ENCODE measurements around the gene UGT1A6. TPM values are rescaled to one million over a fixed set of nuclear protein-coding genes. Genes with fewer than 3 reads are reported as not detected.

The UGT1A6 gene
- total RNA-seq, 1 experiment from 2014 or later, result 2.2 TPM

GRCh38 chr2:233650981-233651380 is 41.7 kb upstream of the UGT1A6 start:
- H3F3A ChIP-seq (ENCODE audit: low read length, unreplicated experiment), result no peaks in the 10 kb centered on the region
- no peak for DNase-seq
- H3K9ac ChIP-seq (ENCODE audit: low read length), result no peak overlapping the region
- no peak for ATAC-seq
- H2AFZ ChIP-seq (ENCODE audit: low read length), result no peak overlapping the region
- H3K27ac ChIP-seq (ENCODE audit: low read length), result no peak overlapping the region
- no peaks in the 10 kb centered on the region for H3K79me2 ChIP-seq (ENCODE audit: low read length)
- no peaks in the 10 kb centered on the region for H4K20me1 ChIP-seq (ENCODE audit: low read length)
- H3K4me1 ChIP-seq (ENCODE audit: insufficient read depth, low read length), result no peaks in the 10 kb centered on the region
- TF ChIP-seq CTCF (conservative IDR thresholded peaks at IDR 0.05; ENCODE audit: low read depth, low read length) (no peak), EZH2phosphoT487 (IDR thresholded peaks at IDR 0.05; ENCODE audit: borderline replicate concordance, low read length) (no peak), EZH2 (IDR thresholded peaks at IDR 0.05; ENCODE audit: low read length, unreplicated experiment) (no peak)
- no peaks in the 10 kb centered on the region for H3K9me2 ChIP-seq (replicated peaks; ENCODE audit: low read length)
- no peak overlapping the region for H3K4me2 ChIP-seq (ENCODE audit: low read length)
- no peaks in the 10 kb centered on the region for H3K27me3 ChIP-seq (ENCODE audit: low read length)
- ChIA-PET POLR2A (ENCODE audit: unreplicated experiment) (interaction anchor here (0.6 kb wide), 1 partner anchor 164 kb away, joined by 4 read pairs; no protein-coding TSS in a partner anchor), CTCF (no interaction called here)
- no peaks in the 10 kb centered on the region for H3K9me3 ChIP-seq (ENCODE audit: low read length)
- no peaks in the 10 kb centered on the region for H3K36me3 ChIP-seq (ENCODE audit: low read depth, low read length)
- BruUV-seq (replicated peaks), result no TSS peak
- no peak overlapping the region for H3K4me3 ChIP-seq (ENCODE audit: low read length)
- intact Hi-C loops (cut with micrococcal nuclease), result no loop called here

- H3K9me3 ChIP-seq (ENCODE audit: low read length), result no peaks in the 10 kb centered on the region
- no peaks in the 10 kb centered on the region for H3F3A ChIP-seq (ENCODE audit: low read length, unreplicated experiment)
- BruUV-seq (replicated peaks), result no TSS peak
- TF ChIP-seq CTCF (conservative IDR thresholded peaks at IDR 0.05; ENCODE audit: low read depth, low read length) (no peak), EZH2 (IDR thresholded peaks at IDR 0.05; ENCODE audit: low read length, unreplicated experiment) (no peak), EZH2phosphoT487 (IDR thresholded peaks at IDR 0.05; ENCODE audit: borderline replicate concordance, low read length) (no peak)
- DNase-seq (no peak), ATAC-seq (no peak)
- H3K27me3 ChIP-seq (ENCODE audit: low read length), result no peaks in the 10 kb centered on the region
- POLR2A ChIA-PET (ENCODE audit: unreplicated experiment), result interaction anchor here (0.6 kb wide), 1 partner anchor 165 kb away, joined by 4 read pairs; no protein-coding TSS in a partner anchor
- intact Hi-C loops (cut with micrococcal nuclease), result no loop called here
- H3K36me3 ChIP-seq (ENCODE audit: low read depth, low read length), result no peaks in the 10 kb centered on the region
- CTCF ChIA-PET, result no interaction called here
- H3K4me1 ChIP-seq (ENCODE audit: insufficient read depth, low read length), result no peaks in the 10 kb centered on the region
- no peak overlapping the region for H2AFZ ChIP-seq (ENCODE audit: low read length)
- no peak overlapping the region for H3K27ac ChIP-seq (ENCODE audit: low read length)
- no peaks in the 10 kb centered on the region for H4K20me1 ChIP-seq (ENCODE audit: low read length)
- no peaks in the 10 kb centered on the region for H3K79me2 ChIP-seq (ENCODE audit: low read length)
- H3K9me2 ChIP-seq (replicated peaks; ENCODE audit: low read length), result no peaks in the 10 kb centered on the region
- no peak overlapping the region for H3K4me3 ChIP-seq (ENCODE audit: low read length)
- no peak overlapping the region for H3K4me2 ChIP-seq (ENCODE audit: low read length)
- H3K9ac ChIP-seq (ENCODE audit: low read length), result no peak overlapping the region
Observed at GRCh38 chr2:233651430-233651829, 41.3 kb upstream of the UGT1A6 start.

- TF ChIP-seq CTCF (conservative IDR thresholded peaks at IDR 0.05; ENCODE audit: low read depth, low read length) (no peak), EZH2phosphoT487 (IDR thresholded peaks at IDR 0.05; ENCODE audit: borderline replicate concordance, low read length) (no peak), EZH2 (IDR thresholded peaks at IDR 0.05; ENCODE audit: low read length, unreplicated experiment) (no peak)
Observed at GRCh38 chr2:233654501-233654900, 38.2 kb upstream of the UGT1A6 start.

More at GRCh38 chr2:233654501-233654900, 38.2 kb upstream of the UGT1A6 start:
- Histone ChIP-seq H3K27me3 (ENCODE audit: low read length) (no peaks in the 10 kb centered on the region), H3F3A (ENCODE audit: low read length, unreplicated experiment) (no peaks in the 10 kb centered on the region), H2AFZ (ENCODE audit: low read length) (no peak overlapping the region), H3K9me2 (replicated peaks; ENCODE audit: low read length) (no peaks in the 10 kb centered on the region), H3K9ac (ENCODE audit: low read length) (no peak overlapping the region), H3K4me3 (ENCODE audit: low read length) (no peak overlapping the region), H3K79me2 (ENCODE audit: low read length) (no peaks in the 10 kb centered on the region), H3K4me1 (ENCODE audit: insufficient read depth, low read length) (no peaks in the 10 kb centered on the region), H3K27ac (ENCODE audit: low read length) (no peak overlapping the region), H3K9me3 (ENCODE audit: low read length) (no peaks in the 10 kb centered on the region), H3K4me2 (ENCODE audit: low read length) (no peak overlapping the region), H4K20me1 (ENCODE audit: low read length) (no peaks in the 10 kb centered on the region), H3K36me3 (ENCODE audit: low read depth, low read length) (no peaks in the 10 kb centered on the region)
- ATAC-seq, result no peak
- BruUV-seq (replicated peaks), result no TSS peak
- no peak for DNase-seq
- POLR2A ChIA-PET (ENCODE audit: unreplicated experiment), result no interaction called here
- CTCF ChIA-PET, result no interaction called here
- intact Hi-C loops (cut with micrococcal nuclease), result no loop called here

All from PC-3 (cell line).